HUES64 (cell line): ENCODE results near the gene MAGEA8.
"Not testable (repeated sequence)": the region's sequence is repeated elsewhere in the genome, so short reads cannot be mapped to it uniquely, and the experiment has no call there.

Experiments used
- H3K27ac ChIP-seq: 2 replicates; pipeline ENCODE4 v1.7.0; 2013; ENCODE audit warnings: low read depth, low read length, inconsistent platforms
- H3K27me3 ChIP-seq: 2 replicates; pipeline ENCODE4 v1.6.1; 2013; ENCODE audit warnings: mild to moderate bottlenecking, low read length; ENCODE audit not compliant: insufficient read depth
- H3K36me3 ChIP-seq: 2 replicates; pipeline ENCODE4 v1.6.1; 2013; ENCODE audit warnings: mild to moderate bottlenecking, low read length; ENCODE audit not compliant: insufficient read depth
- H3K4me1 ChIP-seq: 2 replicates; pipeline ENCODE4 v1.6.1; 2013; ENCODE audit warnings: mild to moderate bottlenecking, low read length, moderate library complexity; ENCODE audit not compliant: insufficient read depth
- H3K4me3 ChIP-seq: 2 replicates; pipeline ENCODE4 v1.5.1; 2013; ENCODE audit warnings: mild to moderate bottlenecking, low read length, moderate library complexity
- H3K9ac ChIP-seq: 2 replicates; pipeline ENCODE4 v1.6.1; 2013; ENCODE audit warnings: mild to moderate bottlenecking, low read depth, low read length
- H3K9me3 ChIP-seq: 2 replicates; pipeline ENCODE4 v1.6.1; 2013; ENCODE audit warnings: low read depth, low read length; ENCODE audit not compliant: insufficient read depth
- WGBS: fragments of 150-250, 120-280 bp; methylation state at CpG from one replicate; pipeline ENCODE4 v1.1.7; 2013; ENCODE audit warnings: missing lambda C conversion rate; 5-methylcytosine and 5-hydroxymethylcytosine counted together

Gene MAGEA8

DNA sequence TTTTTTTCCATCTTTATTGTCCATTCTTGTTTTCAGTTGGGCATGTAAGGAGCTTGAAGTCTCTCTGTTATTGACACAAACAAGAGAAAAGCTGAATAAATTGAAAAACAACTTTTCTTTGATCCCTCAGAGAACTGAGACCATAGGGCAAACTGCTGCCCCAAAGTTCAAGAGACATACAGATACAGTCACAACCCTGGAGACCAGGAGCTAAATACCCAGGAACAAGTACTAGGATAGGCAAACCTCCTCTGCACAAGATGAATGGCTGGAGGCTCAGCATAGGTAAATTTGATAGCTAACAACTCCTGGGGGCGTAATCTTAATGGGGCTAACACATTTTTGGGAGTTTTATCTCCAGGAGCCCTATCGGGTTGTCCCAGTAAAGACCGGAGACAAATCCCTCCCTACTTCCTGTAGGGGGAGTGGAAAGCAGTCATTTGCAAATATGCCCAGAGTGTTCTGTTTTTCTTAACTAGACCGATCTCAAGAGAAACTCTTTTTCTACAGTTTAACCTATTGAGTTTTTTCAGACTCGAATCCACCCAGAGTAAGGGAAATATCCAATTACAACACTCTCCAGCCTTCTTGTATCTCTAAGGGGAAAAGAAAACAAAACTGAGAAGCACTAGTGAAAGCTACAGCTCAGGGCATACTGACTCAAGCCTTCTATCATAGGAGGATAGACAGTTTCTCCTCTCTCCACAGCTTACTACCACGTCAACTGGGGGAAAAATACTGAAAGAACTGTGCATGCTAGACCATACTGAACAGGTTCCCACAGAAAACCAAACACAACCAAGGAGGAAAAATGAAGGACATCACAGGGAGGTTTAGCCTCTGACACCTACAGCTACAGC lies 23.1 kb downstream of the MAGEA8 start:
- 22% methylated on average over 3 of the region's 6 CpGs for WGBS
- 0 out of 2 replicates have a peak overlapping the region, but pooled peaks have one; percentile 30 for H3K27ac ChIP-seq
- no peaks in the 10 kb centered on the region for H3K27me3 ChIP-seq
- H3K4me1 ChIP-seq: peaks cover 4% of the 10 kb centered on the region; the same call in 1 of the 2 replicates
- H3K9me3 ChIP-seq: no peaks in the 10 kb centered on the region
- no peak overlapping the region for H3K9ac ChIP-seq
- H3K36me3 ChIP-seq: no peaks in the 10 kb centered on the region
- H3K4me3 ChIP-seq: no peak overlapping the region

DNA sequence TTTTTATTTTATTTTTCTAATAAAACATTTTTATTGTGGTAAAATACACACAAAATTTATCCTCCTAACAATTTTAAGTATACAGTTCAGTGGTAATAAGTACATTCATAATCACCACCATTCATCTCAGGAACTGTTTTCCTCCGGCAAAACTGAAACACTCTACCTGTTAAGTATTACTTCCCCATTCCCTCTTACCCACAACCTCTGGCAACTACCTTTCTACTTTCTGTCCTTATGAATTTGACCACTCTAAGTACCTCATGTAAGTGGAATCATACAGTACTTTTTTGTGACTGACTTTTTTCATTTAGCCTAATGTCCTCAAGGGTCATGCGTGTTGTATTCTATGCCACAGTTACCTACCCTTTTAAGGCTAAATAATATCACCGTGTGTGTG lies 27.3 kb downstream of the MAGEA8 start:
- no peaks in the 10 kb centered on the region for H3K27me3 ChIP-seq
- no peaks in the 10 kb centered on the region for H3K36me3 ChIP-seq

DNA sequence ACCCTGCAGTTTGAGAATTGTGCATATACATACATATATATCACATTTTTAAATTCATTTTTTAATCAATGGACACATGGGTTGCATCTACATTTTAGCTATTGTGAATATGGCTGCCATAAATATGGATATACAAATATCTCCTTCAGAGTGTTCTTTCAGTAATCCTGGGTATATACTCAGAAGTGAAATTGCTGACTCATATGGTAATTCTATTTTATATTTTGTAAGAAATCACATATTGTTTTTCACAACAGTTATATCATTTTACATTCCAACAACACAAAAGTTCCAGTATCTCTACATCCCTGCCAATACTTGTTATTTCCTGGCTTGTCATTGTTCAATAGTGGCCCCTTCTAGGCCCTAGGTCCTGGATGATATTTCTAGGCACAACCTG lies 27.7 kb downstream of the MAGEA8 start:
- H3K36me3 ChIP-seq: no peaks in the 10 kb centered on the region
- no peak overlapping the region for H3K4me3 ChIP-seq
- H3K9me3 ChIP-seq: no peaks in the 10 kb centered on the region
- H3K4me1 ChIP-seq: peaks cover 4% of the 10 kb centered on the region; the same call in 1 of the 2 replicates
- no peaks in the 10 kb centered on the region for H3K27me3 ChIP-seq
- no peak overlapping the region for H3K27ac ChIP-seq
- H3K9ac ChIP-seq: no peak overlapping the region

More for the DNA sequence above, 27.3 kb downstream of the MAGEA8 start:
- no peak overlapping the region for H3K27ac ChIP-seq
- H3K4me1 ChIP-seq: peaks cover 4% of the 10 kb centered on the region; the same call in 1 of the 2 replicates
- no peaks in the 10 kb centered on the region for H3K9me3 ChIP-seq
- H3K4me3 ChIP-seq: no peak overlapping the region
- H3K9ac ChIP-seq: no peak overlapping the region
- WGBS: 100% methylated on average over 1 of the region's 3 CpGs

- no peak overlapping the region for H3K27ac ChIP-seq
- 91% methylated on average over 4 of the region's 4 CpGs for WGBS
- no peaks in the 10 kb centered on the region for H3K27me3 ChIP-seq
- no peaks in the 10 kb centered on the region for H3K9me3 ChIP-seq
- no peak overlapping the region for H3K9ac ChIP-seq
- H3K36me3 ChIP-seq: no peaks in the 10 kb centered on the region
- H3K4me1 ChIP-seq: no peaks in the 10 kb centered on the region
- H3K4me3 ChIP-seq: no peak overlapping the region
Observed at GRCh38 chrX:149909324-149910177, 28.6 kb downstream of the MAGEA8 start.

- WGBS: 97% methylated on average over 7 of the region's 9 CpGs
- no peak overlapping the region for H3K9ac ChIP-seq
- no peaks in the 10 kb centered on the region for H3K27me3 ChIP-seq
- H3K9me3 ChIP-seq: no peaks in the 10 kb centered on the region
- no peak overlapping the region for H3K27ac ChIP-seq
- H3K36me3 ChIP-seq: no peaks in the 10 kb centered on the region
- no peaks in the 10 kb centered on the region for H3K4me1 ChIP-seq
- no peak overlapping the region for H3K4me3 ChIP-seq
Observed at GRCh38 chrX:149910178-149910695, 29.3 kb downstream of the MAGEA8 start.

DNA sequence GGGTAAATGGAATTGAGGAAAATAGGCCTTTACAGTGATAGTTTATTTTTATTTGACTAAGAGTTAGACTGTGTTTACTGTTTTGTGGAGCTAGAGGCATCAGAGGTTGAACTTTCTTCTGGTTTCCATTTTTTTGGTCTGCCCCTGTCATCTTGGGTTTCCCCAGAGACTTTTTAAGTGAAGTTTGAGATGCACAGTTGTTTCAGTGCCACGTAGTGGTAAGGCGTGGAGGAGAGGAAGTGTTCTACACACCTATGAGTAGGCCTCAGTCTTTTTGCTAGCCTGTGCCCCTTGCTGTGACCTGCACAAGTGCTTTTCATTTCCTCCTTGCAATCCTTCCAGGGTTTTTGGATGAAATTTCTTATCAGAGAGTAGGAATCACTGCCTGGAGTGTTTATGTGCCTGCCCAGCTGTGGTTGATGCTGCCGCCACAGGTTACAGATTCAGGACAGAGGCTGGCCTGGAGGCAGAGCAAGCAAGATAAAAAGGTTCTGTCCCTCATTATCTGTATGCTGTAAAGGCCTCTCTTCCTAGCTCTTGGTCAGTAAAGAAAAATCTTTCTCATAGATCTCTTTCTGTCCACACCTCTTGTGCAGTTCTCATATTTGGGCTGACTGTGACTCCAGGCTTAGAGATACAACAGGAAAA lies 35.9 kb downstream of the MAGEA8 start:
- Histone ChIP-seq H3K4me3 (no peak overlapping the region), H3K9me3 (no peaks in the 10 kb centered on the region), H3K9ac (no peak overlapping the region), H3K27me3 (no peaks in the 10 kb centered on the region), H3K36me3 (no peaks in the 10 kb centered on the region), H3K4me1 (no peaks in the 10 kb centered on the region), H3K27ac (no peak overlapping the region)
- WGBS: 98% methylated on average over 3 of the region's 3 CpGs

DNA sequence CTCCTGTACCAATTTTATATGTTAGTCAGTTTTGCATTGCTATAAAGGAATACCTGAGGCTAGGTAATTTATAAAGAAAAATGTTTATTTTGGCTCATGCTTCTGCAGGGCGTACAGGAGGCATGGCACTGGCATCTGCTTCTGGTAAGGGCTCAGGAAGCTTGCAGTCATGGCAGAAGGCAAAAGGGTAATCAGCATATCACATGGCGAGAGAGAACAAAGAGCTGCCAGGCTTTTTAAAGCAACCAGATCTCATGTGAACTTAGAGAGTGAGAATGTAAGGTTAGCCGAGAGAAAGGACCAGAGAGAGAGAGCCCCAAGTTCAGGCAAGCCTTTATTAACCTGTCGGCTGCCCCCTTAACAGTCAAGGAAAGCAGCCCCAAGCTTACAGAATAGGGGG lies 42.9 kb downstream of the MAGEA8 start:
- H3K27ac ChIP-seq, H3K9me3 ChIP-seq, H3K36me3 ChIP-seq, H3K9ac ChIP-seq, H3K27me3 ChIP-seq, H3K4me3 ChIP-seq, H3K4me1 ChIP-seq: not testable (repeated sequence)
- no CpG with 5 or more reads among the region's 4 CpGs for WGBS

- H3K27ac ChIP-seq, H3K4me3 ChIP-seq, H3K9ac ChIP-seq, H3K4me1 ChIP-seq, H3K27me3 ChIP-seq, H3K36me3 ChIP-seq, H3K9me3 ChIP-seq: not testable (repeated sequence)
- WGBS: no CpG with 5 or more reads among the region's 5 CpGs
Observed at GRCh38 chrX:149924434-149924833, 43.5 kb downstream of the MAGEA8 start.

- not testable (repeated sequence) for H3K9ac ChIP-seq, H3K27me3 ChIP-seq, H3K4me1 ChIP-seq, H3K4me3 ChIP-seq, H3K27ac ChIP-seq, H3K9me3 ChIP-seq, H3K36me3 ChIP-seq
- 100% methylated on average over 1 of the region's 8 CpGs for WGBS
Observed at GRCh38 chrX:149927245-149927963, 46.4 kb downstream of the MAGEA8 start.

DNA sequence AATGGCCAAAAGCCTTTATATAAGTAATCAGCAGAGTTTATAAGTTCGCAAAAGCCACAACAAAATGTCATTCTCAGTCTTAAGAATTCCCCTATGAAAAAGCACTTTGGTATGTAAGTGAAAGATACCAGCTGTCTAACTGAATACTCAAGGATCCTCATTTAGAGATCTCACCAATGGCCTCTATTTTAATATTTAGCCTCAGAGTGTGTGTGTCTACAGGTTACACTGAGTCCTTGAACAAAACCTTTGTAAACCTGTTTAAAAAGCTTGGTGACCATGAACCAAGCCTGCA lies 46.9 kb downstream of the MAGEA8 start:
- H3K27me3 ChIP-seq, H3K9ac ChIP-seq, H3K27ac ChIP-seq, H3K4me3 ChIP-seq, H3K9me3 ChIP-seq, H3K4me1 ChIP-seq, H3K36me3 ChIP-seq: not testable (repeated sequence)
- WGBS: no CpG with 5 or more reads among the region's 1 CpG
